DMS79 (cell line): ENCODE measurements around the gene IARS1.

Source experiments
- DNase-seq: peaks from one replicate; lab custom pipeline; 2025; lab: John Stamatoyannopoulos, UW

Gene IARS1

GRCh38 chr9:92293452-92294296 is at the start of gene IARS1:
IARS1 (minus strand) TSS chr9:92293697; CDS start chr9:92289419, 4,278 bp downstream.
- peak; percentile 72 for DNase-seq

- no peak for DNase-seq
Measured at GRCh38 chr9:92342825-92343488, 49.5 kb upstream of the IARS1 start.

- no peak for DNase-seq
Measured at GRCh38 chr9:92341578-92341977, 48.1 kb upstream of the IARS1 start.

- DNase-seq: no peak
Measured at GRCh38 chr9:92333282-92333634, 39.8 kb upstream of the IARS1 start.

GRCh38 chr9:92332577-92333281 is 39.2 kb upstream of the IARS1 start:
- DNase-seq: no peak

GRCh38 chr9:92328225-92328624 is 34.7 kb upstream of the IARS1 start:
- no peak for DNase-seq

- no peak for DNase-seq
Measured at GRCh38 chr9:92327283-92327850, 33.9 kb upstream of the IARS1 start.

GRCh38 chr9:92325991-92326500 is 32.5 kb upstream of the IARS1 start:
- DNase-seq: no peak

GRCh38 chr9:92325269-92325990 is 31.9 kb upstream of the IARS1 start, which contains the start of the genes CENPP and NOL8:
CENPP (plus strand) TSS chr9:92325953.
NOL8 (minus strand) TSS chr9:92325350; CDS start chr9:92324161, 1,189 bp downstream.
- DNase-seq: peak; percentile 26

- DNase-seq: no peak
Measured at GRCh38 chr9:92324889-92325268, 31.4 kb upstream of the IARS1 start.

GRCh38 chr9:92324431-92324830 is 30.9 kb upstream of the IARS1 start:
- no peak for DNase-seq

- no peak for DNase-seq
Measured at GRCh38 chr9:92315456-92315855, 22.0 kb upstream of the IARS1 start.

- DNase-seq: no peak
Measured at GRCh38 chr9:92313624-92314012, 20.1 kb upstream of the IARS1 start.

GRCh38 chr9:92312887-92313623 is 19.6 kb upstream of the IARS1 start:
- no peak for DNase-seq

GRCh38 chr9:92310562-92310961 is 17.1 kb upstream of the IARS1 start:
- no peak for DNase-seq

GRCh38 chr9:92308893-92309292 is 15.4 kb upstream of the IARS1 start:
- no peak for DNase-seq

- DNase-seq: no peak
Measured at GRCh38 chr9:92300936-92301335, 7.4 kb upstream of the IARS1 start.

- DNase-seq: no peak
Measured at GRCh38 chr9:92299116-92299515, 5.6 kb upstream of the IARS1 start.

- DNase-seq: no peak
Measured at GRCh38 chr9:92298036-92298435, 4.5 kb upstream of the IARS1 start.

- DNase-seq: no peak
Measured at GRCh38 chr9:92297611-92298010, 4.1 kb upstream of the IARS1 start.

GRCh38 chr9:92295827-92296258 is 2.3 kb upstream of the IARS1 start:
- no peak for DNase-seq
